HG02840 (cell line): ENCODE data around the gene CNPPD1.

ENCODE experiments used
- ATAC-seq: cut with Tn5 transposase; IDR thresholded peaks from one replicate; pipeline ENCODE4 v1.9.1; 2021; ENCODE audit warnings: mild to moderate bottlenecking, moderate library complexity, moderate number of reproducible peaks; ENCODE audit not compliant: unreplicated experiment, low FRiP score

The CNPPD1 gene

GRCh38 chr2:219124381-219125110 lies 52.2 kb downstream of the CNPPD1 start:
- ATAC-seq, result no peak

- ATAC-seq, result no peak
These were observed 53.2 kb downstream of the CNPPD1 start for GRCh38 chr2:219123356-219124135.

GRCh38 chr2:219122202-219122980 lies 54.3 kb downstream of the CNPPD1 start:
- ATAC-seq, result no peak
